ENCODE data around the gene GPR146.

Gene GPR146

DNA sequence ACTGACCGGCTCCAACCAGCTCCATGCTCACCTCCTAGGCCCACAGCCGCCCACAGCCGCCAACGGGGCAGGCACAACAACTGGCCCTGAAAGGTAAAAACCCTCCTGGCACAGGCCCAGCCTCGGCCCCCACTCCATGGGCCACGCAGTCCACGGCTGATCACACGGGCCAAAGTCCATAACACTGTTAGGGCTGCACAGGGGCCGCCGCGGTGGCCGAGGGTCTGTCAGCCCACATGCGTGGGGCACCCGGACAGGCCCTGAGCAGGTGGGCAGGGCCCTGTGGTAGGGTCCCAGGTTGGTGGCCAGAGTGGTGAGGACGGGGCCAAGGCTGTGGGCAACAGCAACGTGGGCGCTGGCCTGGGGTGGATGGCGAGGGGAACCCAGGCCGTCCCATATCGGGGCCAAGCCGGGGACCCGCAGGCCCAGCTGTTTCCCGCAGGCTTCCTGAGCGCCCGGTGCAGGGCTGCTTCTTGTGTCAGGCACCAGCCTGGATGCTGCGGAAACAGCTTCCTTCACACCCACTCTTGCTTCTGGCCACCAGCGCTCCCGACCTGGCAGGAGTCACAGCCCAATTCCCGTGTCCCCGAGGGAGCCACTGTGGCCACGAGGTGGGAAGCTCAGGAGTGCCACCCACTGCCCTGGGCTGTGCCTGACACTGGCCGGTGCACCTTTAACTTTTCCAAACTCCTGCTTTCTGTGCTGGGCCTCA, 32.2 kb upstream of the GPR146 start:
- no peak for DNase-seq

DNA sequence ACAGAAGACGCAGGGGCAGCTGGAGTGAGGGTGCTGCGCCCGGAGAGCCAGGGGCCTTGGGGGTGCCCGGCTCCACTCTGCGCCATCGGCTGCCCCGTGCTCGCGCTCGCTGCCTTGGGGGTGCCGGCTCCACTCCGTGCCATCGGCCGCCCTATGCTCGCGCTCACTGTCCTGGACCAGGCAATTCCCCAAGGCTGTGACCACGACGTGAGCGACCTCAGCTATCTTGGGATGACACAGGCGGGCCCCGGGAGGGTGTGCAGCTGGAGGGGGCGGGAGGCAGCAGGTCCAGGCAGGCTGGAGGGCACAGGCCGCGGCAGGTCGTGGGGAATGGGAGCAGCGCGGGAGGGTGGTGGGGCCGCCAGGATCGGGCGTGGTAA, 31.6 kb upstream of the GPR146 start:
- DNase-seq, result no peak

DNA sequence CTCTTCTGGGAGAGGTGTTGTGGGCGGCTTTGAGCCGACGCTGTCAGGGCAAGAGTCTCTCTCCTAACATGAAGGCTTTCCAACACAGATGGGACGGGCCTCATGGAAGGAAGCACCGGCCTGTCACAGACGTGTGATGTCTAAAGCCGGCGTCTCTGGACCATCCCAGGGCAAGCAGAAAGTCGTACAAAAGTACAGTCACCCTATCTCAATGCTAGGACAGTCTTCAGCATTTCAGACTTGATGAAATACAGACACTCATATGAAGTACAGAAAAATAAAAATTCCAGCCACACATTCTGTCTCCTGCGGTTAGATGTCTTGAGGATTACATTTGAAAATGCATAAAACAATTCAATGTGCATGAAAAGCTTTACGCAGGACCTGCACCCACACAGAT, 30.8 kb upstream of the GPR146 start:
- peak; percentile 38 for DNase-seq

DNA sequence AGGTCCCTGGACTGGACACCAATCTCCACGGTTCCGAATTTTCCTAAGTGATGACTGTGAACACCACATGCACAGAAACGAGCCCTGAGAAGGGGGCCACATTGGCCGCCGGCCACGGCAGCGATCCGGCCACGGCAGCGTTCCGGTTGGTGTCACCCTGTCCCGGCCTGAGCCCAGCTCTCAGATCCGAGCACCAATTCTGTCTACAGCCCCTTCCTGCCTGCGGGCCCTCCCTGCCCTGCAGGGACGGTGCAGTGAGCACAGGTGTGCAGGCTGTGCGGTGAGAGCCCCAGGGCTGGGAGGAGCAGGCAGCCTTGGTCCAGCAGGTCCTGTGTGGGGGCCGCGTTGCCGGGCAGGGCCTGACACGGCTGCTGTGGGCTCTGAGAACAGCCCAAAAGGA, 29.7 kb upstream of the GPR146 start:
- DNase-seq, result no peak

- DNase-seq, result no peak
Observed at GRCh38 chr7:1015196-1016121, 28.9 kb upstream of the GPR146 start.

- no peak for DNase-seq
Observed at GRCh38 chr7:1016577-1017531, 27.5 kb upstream of the GPR146 start.

DNA sequence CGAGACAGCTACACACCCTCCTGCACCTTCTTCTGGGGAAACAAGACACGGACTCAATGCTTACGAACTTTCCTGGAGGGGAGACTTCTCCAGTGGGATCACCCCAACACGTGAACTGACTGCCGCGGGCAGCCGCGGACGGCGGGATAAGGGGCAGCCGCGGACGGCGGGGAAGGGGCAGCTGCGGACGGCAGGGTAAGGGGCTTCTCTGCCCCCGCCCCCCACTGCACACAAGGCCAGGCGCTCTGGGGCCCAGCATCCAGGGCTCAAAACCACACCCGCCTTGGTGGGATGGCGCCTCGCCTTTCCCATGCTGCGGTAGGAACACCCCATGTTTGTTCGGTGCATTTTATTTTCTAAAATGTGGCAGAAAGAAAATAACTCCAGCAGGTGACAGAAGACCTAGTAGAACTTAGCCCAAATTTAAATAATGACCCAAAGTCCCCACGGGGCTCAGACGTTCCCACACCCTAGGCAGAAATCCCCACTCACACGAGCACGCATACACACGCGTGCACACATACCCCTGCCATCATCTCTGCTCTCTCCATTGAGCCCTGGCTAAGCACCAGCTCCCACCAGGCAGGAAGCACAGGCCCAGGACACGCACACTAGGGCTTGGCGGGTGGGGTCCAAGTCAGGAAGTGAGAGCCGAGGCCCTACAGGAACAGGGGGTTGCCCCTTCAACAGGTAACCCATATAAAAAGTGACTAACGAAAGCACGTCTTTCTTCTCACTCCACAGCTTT, 26.6 kb upstream of the GPR146 start:
- no peak for DNase-seq

- no peak for DNase-seq
Observed at GRCh38 chr7:1018334-1018695, 26.0 kb upstream of the GPR146 start.

GRCh38 chr7:1019255-1019785, 25.0 kb upstream of the GPR146 start:
- no peak for DNase-seq

- DNase-seq, result no peak
Observed at GRCh38 chr7:1019789-1020610, 24.3 kb upstream of the GPR146 start.

DNA sequence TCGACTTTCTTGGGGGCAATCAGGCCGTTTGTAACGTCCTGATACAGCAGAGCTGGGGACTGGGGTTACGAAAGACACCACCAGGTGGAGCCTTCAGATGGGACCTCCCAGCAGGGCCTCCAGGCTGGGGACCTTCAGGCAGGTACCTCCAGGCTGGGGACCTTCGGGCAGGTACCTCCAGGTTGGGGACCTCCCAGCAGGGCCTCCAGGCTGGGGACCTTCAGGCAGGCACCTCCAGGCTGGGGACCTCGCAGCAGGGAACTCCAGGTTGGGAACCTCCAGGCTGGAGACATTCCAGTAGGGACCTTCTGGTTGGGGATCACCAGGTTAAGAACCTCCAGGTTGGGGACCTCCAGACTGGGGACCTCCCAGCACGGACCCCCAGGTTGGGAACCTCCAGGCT, 23.5 kb upstream of the GPR146 start:
- DNase-seq, result no peak

DNA sequence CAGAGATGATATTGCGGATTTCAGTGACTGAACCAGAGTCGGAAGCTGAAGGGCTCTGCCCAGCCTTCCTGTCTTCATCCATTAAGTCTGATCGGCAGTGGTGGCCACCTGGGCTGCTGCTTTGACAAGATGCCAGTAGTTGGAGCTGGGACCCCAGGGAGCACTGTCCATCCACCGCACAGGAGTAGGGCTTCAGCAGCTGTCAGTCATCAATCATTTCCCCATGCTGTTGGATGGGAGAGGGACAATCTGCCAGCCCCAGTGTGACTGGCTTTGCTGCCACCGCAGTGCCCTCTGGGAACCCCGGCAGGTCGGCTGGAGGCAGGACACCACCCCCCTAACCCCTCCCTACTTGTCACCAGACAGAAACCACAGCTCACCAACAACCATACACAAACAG, 23.0 kb upstream of the GPR146 start:
- no peak for DNase-seq

DNA sequence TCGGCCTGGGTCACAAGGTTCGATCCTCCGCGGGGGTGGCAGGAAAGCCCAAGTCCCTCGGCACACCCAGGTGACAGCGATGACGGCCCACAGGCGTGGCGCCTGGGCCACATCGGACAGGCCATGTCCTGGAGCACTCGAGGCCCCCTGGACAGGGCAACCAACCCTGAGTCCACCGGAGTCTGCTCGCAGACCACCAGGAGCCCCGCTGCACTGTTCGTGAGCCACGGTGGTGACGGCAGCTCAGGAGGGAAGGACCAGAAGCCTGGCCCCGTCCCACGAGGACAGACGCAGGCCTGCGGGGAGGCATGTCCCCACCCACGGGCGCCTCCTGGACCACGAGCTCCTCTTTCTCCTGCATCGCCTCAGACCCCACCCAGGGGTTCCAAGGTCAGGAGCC, 22.4 kb upstream of the GPR146 start:
- no peak for DNase-seq

- no peak for DNase-seq
Observed at GRCh38 chr7:1022356-1022755, 22.0 kb upstream of the GPR146 start.

DNA sequence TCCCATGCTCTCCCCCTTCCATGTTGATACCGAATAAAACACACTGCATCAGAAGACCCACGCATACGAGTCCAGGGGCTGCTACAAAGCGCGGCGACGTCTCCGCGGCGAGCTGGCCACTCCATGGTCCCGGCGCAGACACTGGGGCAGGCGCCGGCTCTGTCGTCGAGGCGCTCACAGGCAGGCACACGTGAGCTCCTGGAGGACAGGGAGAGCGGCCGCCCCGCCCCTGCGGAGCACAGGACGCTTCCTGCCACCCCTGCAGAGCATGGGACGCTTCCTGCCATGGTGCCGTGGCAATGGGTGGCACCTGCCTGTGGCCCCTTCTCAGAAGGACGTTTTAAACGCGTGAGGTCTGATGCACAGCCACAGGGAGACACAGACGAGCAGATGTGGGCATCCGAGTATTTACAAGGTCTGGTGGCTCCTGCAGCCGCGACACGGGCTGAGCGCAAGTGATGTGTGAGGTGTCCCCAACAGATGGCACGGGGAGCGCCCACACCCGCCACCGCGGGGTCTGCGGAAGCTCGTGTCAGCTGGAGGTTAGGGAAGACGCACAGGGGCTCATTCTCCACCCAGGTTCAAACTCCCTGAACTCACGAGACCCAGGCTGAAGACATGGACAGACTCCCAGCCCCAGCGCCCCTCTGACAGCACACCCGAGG, 21.4 kb upstream of the GPR146 start:
- no peak for DNase-seq

- DNase-seq, result no peak
Observed at GRCh38 chr7:1024331-1024841, 20.0 kb upstream of the GPR146 start.

- DNase-seq, result no peak
Observed at GRCh38 chr7:1024876-1025742, 19.2 kb upstream of the GPR146 start.

DNA sequence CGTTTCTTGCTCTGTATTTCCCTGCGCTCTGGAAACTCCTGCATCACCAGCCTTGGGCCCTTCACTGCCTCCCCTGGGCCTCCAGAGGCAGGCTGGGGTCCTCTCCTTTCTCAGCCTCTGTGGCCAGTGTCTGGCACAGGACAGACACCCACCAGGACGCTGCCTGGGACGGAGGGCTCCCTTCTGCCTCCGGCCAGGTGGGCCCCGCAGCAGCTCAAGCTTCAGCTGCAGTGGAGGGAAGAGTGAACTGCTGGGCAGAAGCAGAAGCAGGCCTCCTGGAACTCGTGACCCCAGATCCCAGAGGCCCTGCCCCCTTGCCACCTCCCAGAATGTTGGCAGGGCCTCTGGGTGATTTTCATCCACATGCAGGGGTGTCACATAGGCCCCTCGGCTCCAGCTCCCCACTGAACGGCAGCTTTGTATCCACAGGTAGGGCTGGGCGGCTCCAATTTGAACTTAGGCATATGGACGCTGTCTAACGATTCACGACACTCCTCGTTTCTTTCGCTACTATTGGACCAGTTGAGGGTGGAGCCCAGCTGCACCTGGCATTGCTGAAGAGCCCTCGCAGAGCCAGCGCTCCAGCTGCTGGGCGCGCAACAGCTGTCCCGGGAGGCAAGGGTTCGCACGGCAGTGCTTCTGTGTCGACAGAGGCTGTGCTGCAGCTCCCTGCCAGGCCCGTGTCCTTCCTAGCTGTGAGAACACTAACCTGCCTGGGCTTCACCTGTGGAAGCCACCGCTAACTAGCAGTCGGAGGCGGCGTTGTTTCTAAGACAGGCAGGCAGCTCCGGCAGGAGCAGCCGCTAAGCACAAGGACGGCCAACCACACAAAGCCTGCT, 18.4 kb upstream of the GPR146 start:
- no peak for DNase-seq
